Measurements from ENCODE around the gene PSKH1. TPM values are rescaled to one million over a fixed set of nuclear protein-coding genes. Genes with fewer than 3 reads are reported as not detected.
A peak's percentile ranks its signal among the peaks of the same experiment; 100 is the strongest.
"Not testable (repeated sequence)": the region's sequence is repeated elsewhere in the genome, so short reads cannot be mapped to it uniquely, and the experiment has no call there.

Gene PSKH1
- total and polyA plus RNA-seq, 2 donors, result 8.8 to 12.6 TPM

GRCh38 chr16:67862623-67863583 is 30.2 kb upstream of the PSKH1 start:
- no peaks in the 10 kb centered on the region for H3K27me3 ChIP-seq (ENCODE audit: control insufficient read depth in 2 of 2, insufficient read depth in 1 of 2, low read length in 1 of 2)
- no peaks in the 10 kb centered on the region for H3K9me3 ChIP-seq (ENCODE audit: control insufficient read depth in 2 of 2, insufficient read depth in 1 of 2, low read length in 1 of 2)
- 96% methylated on average over 11 of the region's 11 CpGs for WGBS
- no peak overlapping the region for H3K27ac ChIP-seq (ENCODE audit: low read depth in 1 of 2, low read length in 1 of 2)
- peaks cover 24 to 45% of the 10 kb centered on the region in 2 donors for H3K36me3 ChIP-seq (ENCODE audit: control insufficient read depth in 2 of 2, insufficient read depth in 2 of 2, low read length in 1 of 2)
- no peak for DNase-seq (ENCODE audit: low read depth in 6 of 9, low spot score in 9 of 9)
- H3K4me1 ChIP-seq (ENCODE audit: control insufficient read depth in 2 of 2, insufficient read depth in 2 of 2, low read length in 2 of 2), result peaks cover 0 to 2% of the 10 kb centered on the region in 2 donors
- no peak overlapping the region for H3K4me3 ChIP-seq (ENCODE audit: low read length in 2 of 2)

- not testable (repeated sequence) for H3K27ac ChIP-seq (ENCODE audit: low read depth in 1 of 2, low read length in 1 of 2); H3K4me3 ChIP-seq (ENCODE audit: low read length in 2 of 2); H3K9me3 ChIP-seq (ENCODE audit: control insufficient read depth in 2 of 2, insufficient read depth in 1 of 2, low read length in 1 of 2); H3K27me3 ChIP-seq (ENCODE audit: control insufficient read depth in 2 of 2, insufficient read depth in 1 of 2, low read length in 1 of 2); DNase-seq (ENCODE audit: low read depth in 6 of 9, low spot score in 9 of 9); H3K4me1 ChIP-seq (ENCODE audit: control insufficient read depth in 2 of 2, insufficient read depth in 2 of 2, low read length in 2 of 2)
- WGBS, result 95% methylated on average over 6 of the region's 6 CpGs
- peaks cover 35 to 56% of the 10 kb centered on the region in 2 donors for H3K36me3 ChIP-seq (ENCODE audit: control insufficient read depth in 2 of 2, insufficient read depth in 2 of 2, low read length in 1 of 2)
Observed at GRCh38 chr16:67864044-67864443, 29.0 kb upstream of the PSKH1 start.

GRCh38 chr16:67864594-67864993 is 28.5 kb upstream of the PSKH1 start:
- WGBS, result 98% methylated on average over 2 of the region's 2 CpGs
- no peak overlapping the region for H3K4me3 ChIP-seq (ENCODE audit: low read length in 2 of 2)
- H3K27ac ChIP-seq (ENCODE audit: low read depth in 1 of 2, low read length in 1 of 2), result no peak overlapping the region
- no peaks in the 10 kb centered on the region for H3K27me3 ChIP-seq (ENCODE audit: control insufficient read depth in 2 of 2, insufficient read depth in 1 of 2, low read length in 1 of 2)
- H3K4me1 ChIP-seq (ENCODE audit: control insufficient read depth in 2 of 2, insufficient read depth in 2 of 2, low read length in 2 of 2), result peaks cover 0 to 2% of the 10 kb centered on the region in 2 donors
- DNase-seq (ENCODE audit: low read depth in 6 of 9, low spot score in 9 of 9), result no peak
- H3K9me3 ChIP-seq (ENCODE audit: control insufficient read depth in 2 of 2, insufficient read depth in 1 of 2, low read length in 1 of 2), result no peaks in the 10 kb centered on the region
- H3K36me3 ChIP-seq (ENCODE audit: control insufficient read depth in 2 of 2, insufficient read depth in 2 of 2, low read length in 1 of 2), result peaks cover 37 to 59% of the 10 kb centered on the region in 2 donors

- DNase-seq (ENCODE audit: low read depth in 6 of 9, low spot score in 9 of 9), result peak in 2 of 9 donors; percentile 30 to 37
- 96% methylated on average over 2 of the region's 2 CpGs for WGBS
- Histone ChIP-seq H3K27ac (ENCODE audit: low read depth in 1 of 2, low read length in 1 of 2) (no peak overlapping the region), H3K4me1 (ENCODE audit: control insufficient read depth in 2 of 2, insufficient read depth in 2 of 2, low read length in 2 of 2) (peaks cover 0 to 2% of the 10 kb centered on the region in 2 donors), H3K36me3 (ENCODE audit: control insufficient read depth in 2 of 2, insufficient read depth in 2 of 2, low read length in 1 of 2) (peaks cover 43 to 64% of the 10 kb centered on the region in 2 donors), H3K9me3 (ENCODE audit: control insufficient read depth in 2 of 2, insufficient read depth in 1 of 2, low read length in 1 of 2) (no peaks in the 10 kb centered on the region), H3K27me3 (ENCODE audit: control insufficient read depth in 2 of 2, insufficient read depth in 1 of 2, low read length in 1 of 2) (no peaks in the 10 kb centered on the region), H3K4me3 (ENCODE audit: low read length in 2 of 2) (no peak overlapping the region)
Observed at GRCh38 chr16:67865318-67865717, 27.7 kb upstream of the PSKH1 start.

DNA sequence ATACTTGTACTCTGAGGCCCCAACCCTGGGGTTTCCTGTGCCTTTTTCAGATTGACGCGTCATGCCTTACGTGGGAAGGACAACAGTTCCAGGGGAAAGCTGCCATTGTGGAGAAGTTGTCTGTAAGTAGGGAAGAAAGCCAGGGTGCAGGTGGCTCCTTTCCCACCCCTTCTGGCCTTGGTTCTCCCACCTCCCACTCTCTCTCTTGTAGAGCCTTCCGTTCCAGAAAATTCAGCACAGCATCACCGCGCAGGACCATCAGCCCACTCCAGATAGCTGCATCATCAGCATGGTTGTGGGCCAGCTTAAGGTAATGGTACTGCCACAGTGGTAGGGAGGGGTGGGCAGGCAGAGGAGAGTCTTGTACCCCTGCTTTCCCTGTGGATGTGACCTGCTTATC is 24.8 kb upstream of the PSKH1 start:
- no peak for DNase-seq (ENCODE audit: low read depth in 6 of 9, low spot score in 9 of 9)
- 98% methylated on average over 6 of the region's 6 CpGs for WGBS
- Histone ChIP-seq H3K9me3 (ENCODE audit: control insufficient read depth in 2 of 2, insufficient read depth in 1 of 2, low read length in 1 of 2) (no peaks in the 10 kb centered on the region), H3K36me3 (ENCODE audit: control insufficient read depth in 2 of 2, insufficient read depth in 2 of 2, low read length in 1 of 2) (peaks cover 38 to 66% of the 10 kb centered on the region in 2 donors), H3K27ac (ENCODE audit: low read depth in 1 of 2, low read length in 1 of 2) (no peak overlapping the region), H3K4me3 (ENCODE audit: low read length in 2 of 2) (no peak overlapping the region), H3K27me3 (ENCODE audit: control insufficient read depth in 2 of 2, insufficient read depth in 1 of 2, low read length in 1 of 2) (no peaks in the 10 kb centered on the region), H3K4me1 (ENCODE audit: control insufficient read depth in 2 of 2, insufficient read depth in 2 of 2, low read length in 2 of 2) (peaks cover 4 to 10% of the 10 kb centered on the region in 2 donors)

- Histone ChIP-seq H3K4me1 (ENCODE audit: control insufficient read depth in 2 of 2, insufficient read depth in 2 of 2, low read length in 2 of 2) (peaks cover 12 to 21% of the 10 kb centered on the region in 2 donors), H3K27ac (ENCODE audit: low read depth in 1 of 2, low read length in 1 of 2) (no peak overlapping the region), H3K36me3 (ENCODE audit: control insufficient read depth in 2 of 2, insufficient read depth in 2 of 2, low read length in 1 of 2) (peaks cover 36 to 64% of the 10 kb centered on the region in 2 donors), H3K4me3 (ENCODE audit: low read length in 2 of 2) (no peak overlapping the region), H3K27me3 (ENCODE audit: control insufficient read depth in 2 of 2, insufficient read depth in 1 of 2, low read length in 1 of 2) (no peaks in the 10 kb centered on the region), H3K9me3 (ENCODE audit: control insufficient read depth in 2 of 2, insufficient read depth in 1 of 2, low read length in 1 of 2) (no peaks in the 10 kb centered on the region)
- no peak for DNase-seq (ENCODE audit: low read depth in 6 of 9, low spot score in 9 of 9)
- WGBS, result 97% methylated on average over 7 of the region's 7 CpGs
Observed at GRCh38 chr16:67869653-67870052, 23.4 kb upstream of the PSKH1 start.

DNA sequence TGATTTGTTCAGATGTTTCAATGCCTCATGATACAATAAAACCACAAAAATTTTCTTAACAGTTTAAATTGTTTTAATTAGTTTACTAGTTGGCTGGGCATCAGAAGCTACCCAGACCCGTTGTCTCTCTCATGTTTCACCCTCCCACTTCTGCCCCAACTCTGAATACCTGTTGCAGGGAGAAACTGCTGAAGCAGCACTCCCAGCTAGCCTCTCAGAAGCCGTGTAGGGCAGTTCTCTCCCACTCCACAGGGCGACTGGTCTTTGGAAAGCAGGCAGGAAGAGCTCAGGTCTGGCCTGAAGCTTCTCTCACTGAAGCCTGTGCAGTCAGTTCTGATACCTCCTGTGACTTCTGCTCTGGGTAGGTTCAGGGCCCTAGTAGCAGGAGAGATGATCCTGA is 21.8 kb upstream of the PSKH1 start:
- H3K27ac ChIP-seq (ENCODE audit: low read depth in 1 of 2, low read length in 1 of 2), result no peak overlapping the region
- WGBS, result 93% methylated on average over 3 of the region's 3 CpGs
- H3K4me3 ChIP-seq (ENCODE audit: low read length in 2 of 2), result no peak overlapping the region
- peaks cover 35 to 65% of the 10 kb centered on the region in 2 donors for H3K36me3 ChIP-seq (ENCODE audit: control insufficient read depth in 2 of 2, insufficient read depth in 2 of 2, low read length in 1 of 2)
- no peak for DNase-seq (ENCODE audit: low read depth in 6 of 9, low spot score in 9 of 9)
- no peaks in the 10 kb centered on the region for H3K27me3 ChIP-seq (ENCODE audit: control insufficient read depth in 2 of 2, insufficient read depth in 1 of 2, low read length in 1 of 2)
- H3K4me1 ChIP-seq (ENCODE audit: control insufficient read depth in 2 of 2, insufficient read depth in 2 of 2, low read length in 2 of 2), result peaks cover 13 to 22% of the 10 kb centered on the region in 2 donors
- no peaks in the 10 kb centered on the region for H3K9me3 ChIP-seq (ENCODE audit: control insufficient read depth in 2 of 2, insufficient read depth in 1 of 2, low read length in 1 of 2)

- Histone ChIP-seq H3K36me3 (ENCODE audit: control insufficient read depth in 2 of 2, insufficient read depth in 2 of 2, low read length in 1 of 2) (peaks cover 44 to 67% of the 10 kb centered on the region in 2 donors), H3K27me3 (ENCODE audit: control insufficient read depth in 2 of 2, insufficient read depth in 1 of 2, low read length in 1 of 2) (no peaks in the 10 kb centered on the region), H3K4me1 (ENCODE audit: control insufficient read depth in 2 of 2, insufficient read depth in 2 of 2, low read length in 2 of 2) (peaks cover 13 to 22% of the 10 kb centered on the region in 2 donors), H3K27ac (ENCODE audit: low read depth in 1 of 2, low read length in 1 of 2) (peak overlapping the region; percentile 59 to 83), H3K4me3 (ENCODE audit: low read length in 2 of 2) (peak overlapping the region; percentile 86 to 89), H3K9me3 (ENCODE audit: control insufficient read depth in 2 of 2, insufficient read depth in 1 of 2, low read length in 1 of 2) (no peaks in the 10 kb centered on the region)
- 69% methylated on average over 2 of the region's 2 CpGs for WGBS
- DNase-seq (ENCODE audit: low read depth in 6 of 9, low spot score in 9 of 9), result peak in 1 of 9 donors; percentile 9
Observed at GRCh38 chr16:67872131-67872630, 20.9 kb upstream of the PSKH1 start.

Measured in thymus (tissue), 11 donors.